Progenitor cell of endocrine pancreas (in vitro differentiated cells): Measurements from ENCODE around the gene AGBL1. TPM values are rescaled to one million over a fixed set of nuclear protein-coding genes. Genes with fewer than 3 reads are reported as not detected.

ENCODE experiments used
- DNase-seq: peaks from one replicate; pipeline ENCODE4 v3.0.0; 2021; ENCODE audit warnings: low spot score; ENCODE audit not compliant: unreplicated experiment
- H3K27ac Mint-ChIP-seq: 2 replicates; pipeline ENCODE4 v1.8.0; 2021; ENCODE audit warnings: mild to moderate bottlenecking, moderate library complexity, mixed read lengths
- H3K27me3 Mint-ChIP-seq: 2 replicates; pipeline ENCODE4 v1.8.0; 2021; ENCODE audit warnings: mixed read lengths
- H3K36me3 Mint-ChIP-seq: 2 replicates; pipeline ENCODE4 v1.8.0; 2022; ENCODE audit warnings: mixed read lengths; ENCODE audit not compliant: insufficient read depth
- H3K4me1 Mint-ChIP-seq: 2 replicates; pipeline ENCODE4 v1.8.0; 2021; ENCODE audit warnings: low read depth, mixed read lengths
- H3K4me3 Mint-ChIP-seq: 2 replicates; pipeline ENCODE4 v1.8.0; 2021; ENCODE audit warnings: low read depth, mild to moderate bottlenecking, moderate library complexity, mixed read lengths
- H3K9me3 Mint-ChIP-seq: 2 replicates; pipeline ENCODE4 v1.8.0; 2021; ENCODE audit warnings: low read depth, mixed read lengths
- total RNA-seq: library from RNA; stranded (reverse); gene quantifications from 2 replicates; pipeline ENCODE4 v1.2.1, GENCODE V29; 2021
- TF ChIP-seq, protein P1 (sequence below): fragments of 200-600 bp; sonication (generic); IDR thresholded peaks from one replicate; pipeline ENCODE4 v1.5.0; 2021; ENCODE audit warnings: antibody characterized with exemption, mild to moderate bottlenecking; ENCODE audit not compliant: unreplicated experiment

AGBL1 gene
- total RNA-seq, 1 donor from 2014 or later: not detected

DNA sequence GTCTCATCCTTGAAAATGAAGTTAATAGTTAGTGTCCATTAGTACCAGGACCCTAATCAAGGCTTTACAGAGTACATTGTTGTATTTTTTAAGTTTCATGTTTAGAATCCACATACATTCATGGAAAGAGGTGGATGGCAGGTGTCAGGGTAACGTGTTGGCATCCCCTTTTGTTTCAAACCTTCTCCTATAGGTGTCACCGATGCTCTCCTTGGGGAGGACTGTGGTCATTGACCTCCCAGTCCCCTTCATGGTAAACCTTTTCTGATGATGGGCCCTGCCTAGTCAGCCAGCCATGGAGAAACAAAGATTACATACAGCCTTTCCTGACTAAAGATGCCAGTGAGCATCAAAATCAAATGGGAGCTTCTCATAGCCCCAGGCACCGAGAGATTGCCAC lies 574.8 kb downstream of the AGBL1 start:
- no peaks in the 10 kb centered on the region for H3K36me3 Mint-ChIP-seq
- H3K9me3 Mint-ChIP-seq: no peaks in the 10 kb centered on the region
- H3K27me3 Mint-ChIP-seq: no peaks in the 10 kb centered on the region
- TF ChIP-seq, protein P1, sequence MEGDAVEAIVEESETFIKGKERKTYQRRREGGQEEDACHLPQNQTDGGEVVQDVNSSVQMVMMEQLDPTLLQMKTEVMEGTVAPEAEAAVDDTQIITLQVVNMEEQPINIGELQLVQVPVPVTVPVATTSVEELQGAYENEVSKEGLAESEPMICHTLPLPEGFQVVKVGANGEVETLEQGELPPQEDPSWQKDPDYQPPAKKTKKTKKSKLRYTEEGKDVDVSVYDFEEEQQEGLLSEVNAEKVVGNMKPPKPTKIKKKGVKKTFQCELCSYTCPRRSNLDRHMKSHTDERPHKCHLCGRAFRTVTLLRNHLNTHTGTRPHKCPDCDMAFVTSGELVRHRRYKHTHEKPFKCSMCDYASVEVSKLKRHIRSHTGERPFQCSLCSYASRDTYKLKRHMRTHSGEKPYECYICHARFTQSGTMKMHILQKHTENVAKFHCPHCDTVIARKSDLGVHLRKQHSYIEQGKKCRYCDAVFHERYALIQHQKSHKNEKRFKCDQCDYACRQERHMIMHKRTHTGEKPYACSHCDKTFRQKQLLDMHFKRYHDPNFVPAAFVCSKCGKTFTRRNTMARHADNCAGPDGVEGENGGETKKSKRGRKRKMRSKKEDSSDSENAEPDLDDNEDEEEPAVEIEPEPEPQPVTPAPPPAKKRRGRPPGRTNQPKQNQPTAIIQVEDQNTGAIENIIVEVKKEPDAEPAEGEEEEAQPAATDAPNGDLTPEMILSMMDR: no peak
- DNase-seq: no peak
- peaks cover 2% of the 10 kb centered on the region for H3K4me1 Mint-ChIP-seq
- no peak overlapping the region for H3K4me3 Mint-ChIP-seq
- no peak overlapping the region for H3K27ac Mint-ChIP-seq

DNA sequence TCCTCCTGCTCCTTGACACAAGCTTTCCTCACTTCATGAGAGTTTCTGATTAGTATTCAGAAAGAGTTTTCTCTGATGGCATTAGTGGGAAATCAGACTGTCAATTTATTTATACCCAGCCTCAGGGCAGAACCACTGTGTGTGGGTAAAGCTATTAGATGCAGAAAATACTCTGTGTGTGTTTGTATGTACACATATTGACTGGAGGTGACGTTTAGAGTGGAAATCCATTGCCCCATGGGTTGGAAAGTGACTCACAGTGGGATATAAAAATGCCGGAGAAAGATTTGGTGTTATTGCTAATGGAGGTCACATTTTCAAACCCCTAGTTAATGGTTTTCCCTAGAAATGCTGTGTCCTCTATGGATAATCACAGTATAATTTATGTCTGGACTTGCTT lies 577.6 kb downstream of the AGBL1 start:
- no peak overlapping the region for H3K27ac Mint-ChIP-seq
- H3K4me1 Mint-ChIP-seq: peaks cover 2% of the 10 kb centered on the region
- TF ChIP-seq, protein P1: no peak
- no peaks in the 10 kb centered on the region for H3K36me3 Mint-ChIP-seq
- H3K9me3 Mint-ChIP-seq: no peaks in the 10 kb centered on the region
- no peak overlapping the region for H3K4me3 Mint-ChIP-seq
- H3K27me3 Mint-ChIP-seq: no peaks in the 10 kb centered on the region
- no peak for DNase-seq

DNA sequence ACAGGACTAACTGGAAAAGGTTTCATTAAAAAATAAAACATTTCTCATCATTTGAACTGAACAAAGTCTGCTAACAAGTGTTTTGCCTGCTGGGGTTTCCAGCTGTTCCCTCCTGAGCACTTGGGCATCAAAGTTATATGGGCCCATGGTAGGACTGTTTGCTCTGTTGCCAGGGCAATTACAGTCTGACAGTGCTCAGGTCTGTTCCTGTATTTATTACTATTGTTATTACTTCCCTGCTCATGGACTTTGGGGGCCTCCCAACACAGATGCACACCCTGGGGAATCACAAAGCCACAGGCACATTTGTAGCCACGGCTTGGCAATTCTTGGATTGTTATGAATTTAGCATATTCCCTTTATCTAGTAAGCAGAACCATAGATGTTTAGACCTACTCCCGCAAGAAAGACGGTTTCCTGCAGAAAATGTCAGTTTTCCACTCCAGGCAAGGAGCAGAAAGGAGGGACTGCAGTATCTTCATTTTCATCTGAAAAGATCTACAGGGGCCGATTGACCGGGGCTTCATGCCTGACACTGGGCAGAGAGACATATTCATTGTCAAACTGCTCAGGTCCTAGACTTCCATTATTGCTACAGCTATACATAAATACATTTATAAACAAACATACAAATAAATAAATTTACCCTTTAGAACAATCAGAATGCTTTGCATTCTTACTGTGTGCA lies 580.2 kb downstream of the AGBL1 start:
- TF ChIP-seq, protein P1: no peak
- H3K9me3 Mint-ChIP-seq: no peaks in the 10 kb centered on the region
- H3K4me3 Mint-ChIP-seq: no peak overlapping the region
- no peak overlapping the region for H3K27ac Mint-ChIP-seq
- no peaks in the 10 kb centered on the region for H3K36me3 Mint-ChIP-seq
- no peak for DNase-seq
- H3K27me3 Mint-ChIP-seq: peaks cover 4% of the 10 kb centered on the region
- H3K4me1 Mint-ChIP-seq: peaks cover 2% of the 10 kb centered on the region

DNA sequence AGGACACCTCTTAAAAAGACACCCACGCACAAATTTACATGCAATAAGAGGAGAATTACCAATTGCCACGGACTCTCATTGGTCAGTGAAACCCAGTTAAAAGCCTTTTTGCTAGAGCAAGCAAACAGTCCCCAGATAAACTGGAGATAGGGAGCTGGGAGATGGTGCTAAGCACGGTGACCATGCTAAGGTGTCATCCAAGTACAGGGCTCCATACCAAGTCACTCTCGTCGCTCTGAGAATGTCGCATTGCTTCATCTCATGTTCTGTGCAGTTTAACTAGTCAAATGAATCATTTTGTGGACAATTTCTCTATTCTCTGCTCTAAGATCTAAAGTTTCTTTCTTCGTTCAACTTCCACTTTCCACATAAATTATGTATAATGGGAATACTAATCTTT lies 581.9 kb downstream of the AGBL1 start:
- H3K36me3 Mint-ChIP-seq: no peaks in the 10 kb centered on the region
- no peaks in the 10 kb centered on the region for H3K9me3 Mint-ChIP-seq
- no peak overlapping the region for H3K27ac Mint-ChIP-seq
- peaks cover 4% of the 10 kb centered on the region for H3K27me3 Mint-ChIP-seq
- TF ChIP-seq, protein P1: no peak
- DNase-seq: no peak
- peaks cover 2% of the 10 kb centered on the region for H3K4me1 Mint-ChIP-seq
- no peak overlapping the region for H3K4me3 Mint-ChIP-seq

DNA sequence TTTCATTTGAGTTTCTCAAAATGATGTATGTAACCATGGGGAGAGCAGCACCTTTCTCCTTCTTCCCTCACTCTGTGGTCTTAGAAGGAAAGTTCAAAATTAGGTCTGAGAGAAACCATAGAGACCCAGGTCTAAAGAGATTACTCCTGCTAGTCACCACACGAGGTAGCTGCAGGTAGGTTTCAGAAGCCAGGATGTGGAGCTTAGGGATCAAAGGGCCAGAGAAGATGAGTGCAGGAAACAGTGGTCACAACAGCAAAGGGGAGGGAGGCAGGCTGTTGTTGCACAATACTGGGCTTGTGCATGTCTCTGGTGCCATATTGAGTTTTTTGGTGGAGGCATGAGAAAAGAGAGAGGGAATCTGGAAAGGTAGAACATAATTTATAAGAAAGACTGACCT lies 583.6 kb downstream of the AGBL1 start:
- Mint-ChIP-seq H3K9me3 (no peaks in the 10 kb centered on the region), H3K36me3 (no peaks in the 10 kb centered on the region), H3K4me3 (no peak overlapping the region), H3K27ac (no peak overlapping the region), H3K4me1 (no peaks in the 10 kb centered on the region), H3K27me3 (peaks cover 4% of the 10 kb centered on the region)
- TF ChIP-seq, protein P1: no peak
- no peak for DNase-seq
